Activated CD4-positive, alpha-beta memory T cell treated with anti-CD3 and anti-CD28 coated beads, Interleukin-2, amount 10 ng/mL, durations not matched to agents 7 days and 5 days (primary cell): ENCODE data around the gene PCNX1. TPM values are rescaled to one million over a fixed set of nuclear protein-coding genes. Genes with fewer than 3 reads are reported as not detected.
"Not testable (repeated sequence)": the region's sequence is repeated elsewhere in the genome, so short reads cannot be mapped to it uniquely, and the experiment has no call there.

Experiments used
- CTCF ChIA-PET: fragments of 350-600 bp; sonication (Branson Sonifier 250); formaldehyde crosslinking; loops from one replicate; lab custom pipeline; 2021; ENCODE audit warnings: antibody characterized with exemption, inconsistent platforms; lab: Charles Lee
- POLR2A ChIA-PET: fragments of 350-600 bp; sonication (Branson Sonifier 250); formaldehyde crosslinking; loops from one replicate; lab custom pipeline; 2021; ENCODE audit warnings: antibody characterized with exemption; lab: Charles Lee
- DNase-seq: peaks from one replicate; pipeline ENCODE4 v3.0.0-alpha.2; 2020
- H3K27ac Mint-ChIP-seq: one replicate; pipeline ENCODE4 v1.8.0; 2021; ENCODE audit warnings: mild to moderate bottlenecking, mixed read lengths
- H3K27me3 Mint-ChIP-seq: one replicate; pipeline ENCODE4 v1.8.0; 2021; ENCODE audit warnings: mixed read lengths
- H3K36me3 Mint-ChIP-seq: one replicate; pipeline ENCODE4 v1.8.0; 2021; ENCODE audit warnings: low read depth, mixed read lengths
- H3K4me1 Mint-ChIP-seq: one replicate; pipeline ENCODE4 v1.8.0; 2021; ENCODE audit warnings: mixed read lengths
- H3K4me3 Mint-ChIP-seq: one replicate; pipeline ENCODE4 v1.8.0; 2021; ENCODE audit warnings: mild to moderate bottlenecking, mixed read lengths
- H3K9me3 Mint-ChIP-seq: one replicate; pipeline ENCODE4 v1.8.0; 2021; ENCODE audit warnings: mixed read lengths
- total RNA-seq, 2 experiments: library from RNA; stranded (reverse); gene quantifications; one replicate each; pipeline ENCODE4 v1.2.3, GENCODE V29; 2021

Gene PCNX1
- total RNA-seq, 2 experiments from 2014 or later: 56.9 to 60.4 TPM

DNA sequence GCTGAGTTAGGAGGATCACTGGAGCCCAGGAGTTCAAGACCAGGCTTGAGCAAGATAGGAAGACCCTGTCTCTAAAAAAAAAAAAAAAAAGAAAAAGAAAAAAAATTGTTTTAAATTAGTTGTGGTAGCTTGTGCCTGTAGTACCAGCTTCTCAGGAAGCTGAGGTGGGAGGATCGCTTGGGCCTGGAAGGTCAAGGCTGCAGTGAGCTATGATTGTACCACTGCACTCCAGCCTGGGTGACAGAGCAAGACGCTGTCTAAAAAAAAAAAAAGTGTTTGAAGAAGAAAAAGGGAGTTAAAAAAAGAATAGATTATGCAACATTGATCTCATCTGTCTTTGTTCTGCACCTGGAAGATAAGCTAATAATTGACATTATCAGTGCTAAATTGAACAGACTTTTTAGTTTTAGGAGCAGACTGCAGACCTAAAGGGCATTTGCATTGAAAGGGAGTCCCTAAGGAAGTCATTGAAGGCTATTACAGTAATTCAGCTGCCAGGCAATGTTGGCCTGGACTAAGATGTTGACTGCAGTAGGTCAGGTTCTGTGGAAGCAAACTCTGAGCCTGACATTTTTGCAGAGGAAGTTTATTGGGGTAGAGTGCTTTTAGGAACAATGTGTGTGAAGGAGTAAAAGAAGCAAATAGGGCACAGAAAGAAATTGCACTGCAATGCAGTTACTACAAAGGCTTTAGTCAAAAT lies 215.8 kb downstream of the PCNX1 start:
- Mint-ChIP-seq H3K36me3 (peaks cover 8% of the 10 kb centered on the region), H3K9me3 (no peaks in the 10 kb centered on the region)
- CTCF ChIA-PET: interaction anchor here (0.6 to 1.2 kb wide), 3 partner anchors 12 to 25 kb away, joined by 3 to 4 read pairs (median 3); no protein-coding TSS in a partner anchor

DNA sequence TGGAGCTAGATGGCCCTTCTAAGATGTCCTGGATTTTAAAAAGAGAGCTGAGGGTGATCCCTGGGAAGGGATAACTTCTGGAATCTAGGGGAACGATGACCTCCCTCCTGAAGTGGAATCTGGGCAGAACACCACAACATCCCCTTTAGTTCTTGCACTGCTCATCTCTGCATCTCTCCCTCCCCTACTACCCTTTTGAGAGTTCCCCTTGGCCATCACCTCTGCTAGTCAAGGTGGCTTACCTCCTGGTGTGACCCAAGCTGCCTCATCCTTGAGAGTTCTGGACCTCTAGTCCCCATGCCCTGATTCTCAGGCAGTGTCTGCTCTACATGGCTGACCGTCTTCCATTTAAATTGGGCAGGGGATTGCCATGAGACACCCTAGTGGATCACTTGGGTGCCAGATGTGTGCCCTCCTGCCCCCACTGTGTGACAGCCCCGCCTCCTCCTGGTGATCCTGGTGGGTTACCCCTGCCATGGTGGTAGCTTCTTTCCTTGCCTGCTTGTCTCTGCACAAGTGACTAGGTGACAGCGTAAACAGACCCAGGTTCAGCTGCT lies 216.4 kb downstream of the PCNX1 start:
- no peak overlapping the region for H3K27ac Mint-ChIP-seq

More for the DNA sequence above, 215.8 kb downstream of the PCNX1 start:
- POLR2A ChIA-PET: interaction anchor here (0.8 to 1.4 kb wide), 2 partner anchors 18 to 199 kb away, joined by 4 read pairs; no protein-coding TSS in a partner anchor
- no peak for DNase-seq
- H3K27me3 Mint-ChIP-seq: no peaks in the 10 kb centered on the region
- peaks cover 6% of the 10 kb centered on the region for H3K4me1 Mint-ChIP-seq
- H3K4me3 Mint-ChIP-seq: no peak overlapping the region
- H3K27ac Mint-ChIP-seq: no peak overlapping the region

DNA sequence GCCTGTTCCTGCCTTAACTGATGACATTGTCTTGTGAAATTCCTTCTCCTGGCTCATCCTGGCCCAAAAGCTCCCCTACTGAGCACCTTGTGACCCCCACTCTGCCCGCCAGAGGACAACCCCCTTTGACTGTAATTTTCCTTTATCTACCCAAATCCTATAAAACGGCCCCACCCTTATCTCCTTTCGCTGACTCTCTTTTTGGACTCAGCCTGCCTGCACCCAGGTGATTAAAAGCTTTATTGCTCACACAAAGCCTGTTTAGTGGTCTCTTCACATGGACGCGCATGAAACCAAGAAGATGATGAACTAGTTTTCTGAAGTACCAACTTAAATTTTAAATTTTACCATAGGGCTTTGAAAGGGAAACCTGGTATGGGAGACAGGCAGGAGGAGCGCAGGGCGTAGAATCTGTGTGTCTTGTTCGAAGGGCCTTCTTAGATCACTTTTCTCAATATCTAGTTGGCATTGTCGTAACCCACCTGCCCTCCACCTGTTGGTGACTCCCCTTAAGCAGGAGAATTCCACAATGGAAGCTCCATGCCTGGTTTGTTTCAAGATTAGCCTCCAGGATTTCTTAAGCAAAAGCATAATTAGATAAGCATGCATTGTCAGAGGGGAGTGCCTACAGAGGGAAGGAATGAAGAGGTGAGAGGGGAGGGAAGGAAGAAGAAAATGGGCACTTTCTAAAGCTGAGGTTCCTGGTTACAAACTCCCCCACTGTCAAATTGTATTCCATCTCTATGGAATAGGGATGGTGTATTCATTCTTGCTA lies 222.6 kb downstream of the PCNX1 start:
- not testable (repeated sequence) for H3K27me3 Mint-ChIP-seq, H3K27ac Mint-ChIP-seq
- H3K4me1 Mint-ChIP-seq: peaks cover 15% of the 10 kb centered on the region

More for the DNA sequence above, 216.4 kb downstream of the PCNX1 start:
- peaks cover 2% of the 10 kb centered on the region for H3K4me1 Mint-ChIP-seq
- ChIA-PET CTCF (interaction anchor here (0.6 to 1.2 kb wide), 3 partner anchors 13 to 26 kb away, joined by 3 to 4 read pairs (median 3); no protein-coding TSS in a partner anchor), POLR2A (interaction anchor here (0.7 to 1.4 kb wide), 3 partner anchors 19 to 198 kb away, joined by 4 read pairs; no protein-coding TSS in a partner anchor)
- no peak for DNase-seq
- no peaks in the 10 kb centered on the region for H3K9me3 Mint-ChIP-seq
- H3K36me3 Mint-ChIP-seq: peaks cover 3% of the 10 kb centered on the region
- H3K4me3 Mint-ChIP-seq: no peak overlapping the region
- H3K27me3 Mint-ChIP-seq: no peaks in the 10 kb centered on the region

DNA sequence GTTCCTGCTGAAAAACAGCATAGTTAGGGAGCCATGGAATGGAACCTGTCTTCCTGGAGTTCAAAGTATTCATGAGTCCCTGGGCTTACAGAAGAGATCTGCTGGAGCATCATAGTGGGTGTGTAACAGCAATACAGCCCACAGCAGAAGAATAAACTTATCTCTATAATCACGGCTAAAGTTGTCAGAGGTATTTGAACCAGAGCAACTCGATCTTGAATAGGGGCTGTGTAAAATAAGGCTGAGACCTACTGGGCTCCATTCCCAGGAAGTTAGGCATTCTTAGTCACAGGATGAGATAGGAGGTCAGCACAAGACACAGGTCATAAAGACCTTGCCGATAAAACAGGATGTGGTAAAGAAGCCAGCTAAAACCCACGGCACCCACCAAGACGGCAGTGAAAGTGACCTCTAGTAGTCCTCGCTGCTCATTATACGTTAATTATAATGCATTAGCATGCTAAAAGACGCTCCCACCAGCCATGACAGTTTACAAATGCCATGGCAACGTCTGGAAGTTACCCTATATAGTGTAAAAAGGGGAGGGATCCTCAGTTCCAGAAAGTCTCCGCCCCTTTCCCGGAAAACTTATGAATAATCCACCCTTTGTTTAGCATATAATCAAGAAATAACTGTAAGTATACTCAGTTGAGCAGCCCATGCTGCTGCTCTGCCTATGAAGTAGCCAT lies 223.4 kb downstream of the PCNX1 start:
- ChIA-PET POLR2A (interaction anchor here (0.8 kb wide), 1 partner anchor 10 kb away, joined by 3 read pairs; no protein-coding TSS in a partner anchor), CTCF (no interaction called here)
- peak; percentile 44 for DNase-seq
- Mint-ChIP-seq H3K4me3 (no peak overlapping the region), H3K27me3 (no peaks in the 10 kb centered on the region), H3K4me1 (peaks cover 15% of the 10 kb centered on the region), H3K36me3 (no peaks in the 10 kb centered on the region), H3K27ac (no peak overlapping the region), H3K9me3 (no peaks in the 10 kb centered on the region)

More for the DNA sequence above, 222.6 kb downstream of the PCNX1 start:
- H3K9me3 Mint-ChIP-seq, H3K4me3 Mint-ChIP-seq, CTCF ChIA-PET, H3K36me3 Mint-ChIP-seq, DNase-seq: not testable (repeated sequence)
- POLR2A ChIA-PET: interaction anchor here (0.8 kb wide), 1 partner anchor 9 kb away, joined by 3 read pairs; no protein-coding TSS in a partner anchor

DNA sequence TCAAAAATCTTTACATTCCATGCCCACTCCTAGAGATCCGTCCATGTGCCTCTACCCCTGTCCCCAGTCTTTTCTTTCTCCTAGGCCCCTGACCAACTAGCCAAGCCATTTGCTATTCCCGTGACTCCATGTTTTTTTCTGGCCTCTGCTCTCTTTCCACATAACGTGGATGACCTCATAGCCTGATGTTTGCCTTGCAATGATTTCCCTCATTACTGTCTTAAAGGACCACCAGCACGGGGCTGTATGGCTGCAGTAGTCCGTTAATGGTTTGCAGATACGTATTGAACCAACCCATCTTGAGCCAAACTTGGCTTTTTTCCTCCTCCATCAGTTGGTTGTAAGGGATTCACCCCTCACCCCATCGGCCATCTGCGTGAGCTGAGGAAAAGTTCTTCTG lies 226.0 kb downstream of the PCNX1 start:
- Mint-ChIP-seq H3K4me3 (no peak overlapping the region), H3K4me1 (peaks cover 20% of the 10 kb centered on the region), H3K27me3 (no peaks in the 10 kb centered on the region), H3K36me3 (no peaks in the 10 kb centered on the region), H3K27ac (no peak overlapping the region), H3K9me3 (no peaks in the 10 kb centered on the region)
- ChIA-PET CTCF (no interaction called here), POLR2A (interaction anchor here (1.3 kb wide), 1 partner anchor 9 kb away, joined by 3 read pairs; no protein-coding TSS in a partner anchor)
- DNase-seq: no peak

DNA sequence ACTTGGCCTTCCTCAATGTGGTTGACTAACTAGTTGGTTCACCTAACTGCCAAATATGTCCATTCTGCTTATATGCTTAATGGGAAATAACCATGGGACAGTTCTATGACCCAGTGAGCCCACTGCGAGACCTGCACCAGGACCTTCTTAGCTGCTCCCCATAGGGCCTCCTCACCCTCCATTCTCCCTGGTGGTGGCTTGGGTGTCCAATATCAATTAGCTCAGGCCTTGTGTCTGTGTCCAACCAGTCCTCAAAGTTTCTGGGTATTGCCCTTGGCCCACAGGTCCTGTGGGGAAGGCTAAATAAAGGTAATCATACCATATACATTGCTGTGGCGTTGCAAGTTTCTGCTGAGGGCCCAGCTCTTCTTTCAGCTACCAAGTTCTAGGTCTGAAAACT lies 228.2 kb downstream of the PCNX1 start:
- H3K4me1 Mint-ChIP-seq: peaks cover 30% of the 10 kb centered on the region
- no peak overlapping the region for H3K27ac Mint-ChIP-seq
- POLR2A ChIA-PET: interaction anchor here (2.6 kb wide), 1 partner anchor 186 kb away, joined by 9 read pairs; the partner anchor contains the start of gene SIPA1L1
- H3K9me3 Mint-ChIP-seq: no peaks in the 10 kb centered on the region
- no peak for DNase-seq
- H3K36me3 Mint-ChIP-seq: no peaks in the 10 kb centered on the region
- H3K27me3 Mint-ChIP-seq: no peaks in the 10 kb centered on the region
- CTCF ChIA-PET: interaction anchor here (1.1 to 1.4 kb wide), 2 partner anchors 187 to 268 kb away, joined by 3 to 4 read pairs; no protein-coding TSS in a partner anchor
- H3K4me3 Mint-ChIP-seq: no peak overlapping the region

DNA sequence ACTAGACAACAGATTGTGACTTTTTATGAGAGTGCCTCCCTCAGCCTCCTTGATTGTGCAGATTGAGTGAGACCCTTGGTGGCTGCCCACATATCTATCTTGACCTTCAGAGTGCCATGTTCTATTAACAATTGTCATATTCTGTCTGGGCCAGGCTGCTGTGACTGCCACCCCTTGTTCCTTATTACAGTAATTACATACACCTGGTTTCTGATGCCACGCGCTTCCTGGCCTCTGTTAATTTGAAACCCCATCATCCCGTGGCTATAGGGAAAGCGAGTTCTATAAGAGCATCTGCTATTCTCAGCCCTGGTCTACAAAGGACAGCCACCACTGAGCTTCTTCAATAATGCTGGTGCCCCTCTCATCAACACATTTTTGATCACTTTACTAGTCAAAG lies 228.7 kb downstream of the PCNX1 start:
- ChIA-PET POLR2A (interaction anchor here (2.6 kb wide), 1 partner anchor 185 kb away, joined by 9 read pairs; the partner anchor contains the start of gene SIPA1L1), CTCF (interaction anchor here (1.4 to 5.4 kb wide), 3 partner anchors 187 to 617 kb away, joined by 4 to 63 read pairs (median 27); no protein-coding TSS in a partner anchor)
- no peaks in the 10 kb centered on the region for H3K36me3 Mint-ChIP-seq
- no peak for DNase-seq
- peaks cover 28% of the 10 kb centered on the region for H3K4me1 Mint-ChIP-seq
- H3K9me3 Mint-ChIP-seq: no peaks in the 10 kb centered on the region
- H3K27ac Mint-ChIP-seq: no peak overlapping the region
- no peak overlapping the region for H3K4me3 Mint-ChIP-seq
- H3K27me3 Mint-ChIP-seq: no peaks in the 10 kb centered on the region

DNA sequence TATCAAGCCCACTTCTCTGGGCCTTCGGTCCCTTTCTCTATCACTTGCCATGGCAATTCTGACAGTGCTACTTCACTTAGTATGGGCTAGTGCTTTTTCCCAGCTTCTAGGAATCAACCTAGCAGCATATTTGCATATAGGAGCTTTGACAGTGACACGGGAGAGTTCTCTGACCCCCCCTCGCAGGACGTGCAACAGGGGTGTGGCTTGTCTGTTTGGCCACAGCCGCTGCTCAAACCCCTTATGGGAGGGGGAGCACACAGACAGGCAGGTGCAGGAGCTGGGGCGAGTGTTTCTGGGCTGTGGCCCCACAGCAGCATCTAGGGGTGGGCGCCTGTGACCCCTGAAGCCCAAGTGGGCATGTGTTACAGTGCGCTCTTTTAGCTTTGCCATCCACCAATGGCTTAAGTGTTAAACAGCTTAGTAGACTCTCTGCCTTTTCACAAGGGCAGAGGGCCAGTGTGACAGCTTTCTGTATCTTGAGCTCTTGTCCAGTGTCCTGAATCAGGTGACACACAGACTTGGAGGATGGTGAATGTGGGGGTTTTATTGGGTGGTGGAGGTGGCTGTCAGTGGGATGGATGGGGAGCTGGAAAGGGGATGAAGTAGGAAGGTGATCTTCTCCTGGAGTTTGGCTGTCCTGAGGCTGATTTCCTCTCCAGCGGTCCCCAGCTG lies 229.3 kb downstream of the PCNX1 start:
- H3K27me3 Mint-ChIP-seq: no peaks in the 10 kb centered on the region
- no peak overlapping the region for H3K27ac Mint-ChIP-seq
- peaks cover 26% of the 10 kb centered on the region for H3K4me1 Mint-ChIP-seq
- CTCF ChIA-PET: interaction anchor here (1.4 to 5.4 kb wide), 4 partner anchors 185 to 617 kb away, joined by 4 to 63 read pairs (median 20); no protein-coding TSS in a partner anchor
- H3K4me3 Mint-ChIP-seq: no peak overlapping the region
- no peaks in the 10 kb centered on the region for H3K36me3 Mint-ChIP-seq
- POLR2A ChIA-PET: interaction anchor here (2.6 kb wide), 1 partner anchor 185 kb away, joined by 9 read pairs; the partner anchor contains the start of gene SIPA1L1
- no peaks in the 10 kb centered on the region for H3K9me3 Mint-ChIP-seq
- no peak for DNase-seq

DNA sequence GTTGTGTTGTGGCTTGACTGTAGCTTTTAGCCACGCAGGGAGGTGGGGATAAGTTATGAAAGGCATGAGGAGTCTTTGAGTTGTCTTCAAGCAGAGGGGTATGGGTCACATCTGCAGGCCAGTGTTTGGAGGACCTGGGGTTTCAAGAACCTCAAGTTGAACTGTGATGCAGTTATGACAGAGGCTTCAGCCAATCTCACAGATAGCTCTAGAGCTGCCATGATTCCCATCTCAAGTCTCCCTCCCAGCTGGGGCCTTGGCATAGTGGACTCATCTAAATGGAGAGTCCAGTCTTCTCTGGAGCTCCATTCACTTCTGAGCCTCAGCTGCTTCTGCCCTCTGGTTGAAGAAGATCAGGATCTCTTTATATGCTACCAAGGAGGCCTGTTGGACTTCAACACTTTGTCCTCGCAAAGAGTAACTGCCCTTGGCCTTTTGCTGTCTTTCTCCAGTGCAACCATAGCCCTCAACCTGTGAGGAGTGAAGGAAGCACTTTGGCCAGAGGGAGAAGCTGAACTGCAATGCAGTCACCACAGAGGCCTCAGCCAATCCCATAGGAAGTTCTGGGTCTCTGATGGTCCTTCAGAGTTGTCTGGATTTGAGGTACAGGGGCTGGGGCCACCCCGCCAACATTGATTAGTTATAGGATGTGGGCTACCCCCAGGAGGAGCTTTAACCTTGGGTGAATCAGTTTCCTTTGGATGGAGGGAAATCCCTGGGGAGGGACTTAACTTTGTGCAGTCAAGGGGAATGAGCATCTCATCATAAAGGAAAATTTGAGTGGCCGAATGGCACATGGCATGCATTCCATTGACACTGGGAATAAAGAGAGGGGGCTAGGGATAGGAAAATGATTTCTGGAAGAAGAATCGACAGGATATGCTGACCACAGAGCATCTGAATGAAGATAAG lies 230.5 kb downstream of the PCNX1 start:
- CTCF ChIA-PET: interaction anchor here (0.6 to 5.4 kb wide), 14 partner anchors 34 to 717 kb away, joined by 3 to 63 read pairs (median 4); no protein-coding TSS in a partner anchor
- H3K36me3 Mint-ChIP-seq: no peaks in the 10 kb centered on the region
- H3K4me1 Mint-ChIP-seq: peaks cover 38% of the 10 kb centered on the region
- no peaks in the 10 kb centered on the region for H3K27me3 Mint-ChIP-seq
- no peak overlapping the region for H3K4me3 Mint-ChIP-seq
- H3K27ac Mint-ChIP-seq: no peak overlapping the region
- H3K9me3 Mint-ChIP-seq: no peaks in the 10 kb centered on the region
- no peak for DNase-seq
- POLR2A ChIA-PET: interaction anchor here (0.6 to 1.0 kb wide), 2 partner anchors 123 to 183 kb away, joined by 3 to 4 read pairs; partner anchors contain the start of gene SIPA1L1

DNA sequence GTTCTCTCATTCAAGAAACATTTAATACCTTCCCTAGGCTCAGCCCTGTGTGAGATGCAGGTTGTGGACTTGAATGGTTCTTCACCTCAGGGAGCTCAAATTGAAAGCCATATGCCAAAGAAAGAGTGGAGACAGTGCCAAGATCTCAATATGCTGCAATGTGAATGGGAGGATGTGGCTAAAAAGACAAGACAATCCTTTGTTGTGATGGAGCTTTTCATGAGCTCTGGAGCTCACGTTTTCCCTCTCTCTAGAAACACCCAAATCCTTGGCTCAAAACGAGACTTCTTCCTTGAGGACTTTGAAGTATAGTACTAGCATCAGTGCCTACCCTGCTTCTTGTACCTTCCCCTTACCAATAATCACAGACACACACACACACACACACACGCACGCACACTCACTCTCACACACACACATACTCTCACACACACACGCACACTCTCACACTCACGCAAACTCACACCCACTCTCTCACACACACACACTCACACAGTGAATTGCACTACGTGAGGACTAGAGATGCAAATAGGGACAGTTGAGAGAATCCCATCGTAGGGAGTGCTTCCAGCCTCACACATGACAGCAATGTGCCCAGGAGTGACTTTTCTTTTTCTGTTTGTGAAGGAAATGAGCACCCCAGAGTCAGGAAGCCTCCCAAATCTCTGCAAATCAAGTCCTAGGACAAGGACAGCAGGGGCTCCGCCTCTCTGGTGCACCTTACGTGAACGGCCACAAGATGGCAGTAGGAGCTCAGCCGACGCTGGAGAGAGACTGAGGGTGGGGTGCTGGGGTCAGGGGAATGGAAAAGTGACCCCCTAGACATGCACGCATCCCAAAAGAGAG lies 231.4 kb downstream of the PCNX1 start:
- peaks cover 47% of the 10 kb centered on the region for H3K4me1 Mint-ChIP-seq
- H3K36me3 Mint-ChIP-seq: no peaks in the 10 kb centered on the region
- H3K9me3 Mint-ChIP-seq: no peaks in the 10 kb centered on the region
- H3K27me3 Mint-ChIP-seq: no peaks in the 10 kb centered on the region
- ChIA-PET POLR2A (interaction anchor here (1.0 kb wide), 1 partner anchor 182 kb away, joined by 4 read pairs; the partner anchor contains the start of gene SIPA1L1), CTCF (interaction anchor here (0.5 to 5.4 kb wide), 16 partner anchors 14 to 716 kb away, joined by 3 to 63 read pairs (median 4); no protein-coding TSS in a partner anchor)
- H3K4me3 Mint-ChIP-seq: no peak overlapping the region
- no peak overlapping the region for H3K27ac Mint-ChIP-seq
- DNase-seq: peak; percentile 63
